Chondrocyte (in vitro differentiated cells): ENCODE measurements around the gene PDCD7. TPM values are rescaled to one million over a fixed set of nuclear protein-coding genes. Genes with fewer than 3 reads are reported as not detected.
A peak's percentile ranks its signal among the peaks of the same experiment; 100 is the strongest.
"Not testable (repeated sequence)": the region's sequence is repeated elsewhere in the genome, so short reads cannot be mapped to it uniquely, and the experiment has no call there.

Source experiments
- DNase-seq: peaks from one replicate; pipeline ENCODE4 v3.0.0; 2021; ENCODE audit warnings: mixed read lengths, low spot score
- H3K27ac Mint-ChIP-seq: one replicate; pipeline ENCODE4 v1.8.0; 2021; ENCODE audit warnings: mild to moderate bottlenecking, moderate library complexity, mixed read lengths; ENCODE audit not compliant: unreplicated experiment
- H3K27me3 Mint-ChIP-seq: 2 replicates; pipeline ENCODE4 v1.8.0; 2021; ENCODE audit warnings: low read depth, mixed read lengths
- H3K36me3 Mint-ChIP-seq: 2 replicates; pipeline ENCODE4 v1.8.0; 2021; ENCODE audit warnings: low read depth, mixed read lengths
- H3K4me1 Mint-ChIP-seq: 2 replicates; pipeline ENCODE4 v1.8.0; 2021; ENCODE audit warnings: low read depth, mild to moderate bottlenecking, mixed read lengths
- H3K4me3 Mint-ChIP-seq: one replicate; pipeline ENCODE4 v1.8.0; 2021; ENCODE audit warnings: mild to moderate bottlenecking, moderate library complexity, mixed read lengths; ENCODE audit not compliant: unreplicated experiment
- H3K9me3 Mint-ChIP-seq: 2 replicates; pipeline ENCODE4 v1.8.0; 2021; ENCODE audit warnings: low read depth, mixed read lengths
- CTCF ChIP-seq: fragments of 200-600 bp; sonication (generic); IDR thresholded peaks from 2 replicates; pipeline ENCODE4 v1.5.0; 2021; ENCODE audit warnings: antibody characterized with exemption, mild to moderate bottlenecking, moderate library complexity
- total RNA-seq: library from RNA; stranded (reverse); gene quantifications from 3 replicates; pipeline ENCODE4 v1.2.1, GENCODE V29; 2021

PDCD7 gene
- total RNA-seq, 1 donor from 2014 or later = 14.7 TPM

GRCh38 chr15:65147902-65148301 is 14.3 kb upstream of the PDCD7 start:
- Mint-ChIP-seq H3K36me3 (peaks cover 14% of the 10 kb centered on the region), H3K9me3 (no peaks in the 10 kb centered on the region), H3K27me3 (no peaks in the 10 kb centered on the region), H3K4me3 (no peak overlapping the region), H3K27ac (no peak overlapping the region), H3K4me1 (no peaks in the 10 kb centered on the region)
- TF ChIP-seq CTCF = no peak
- DNase-seq = no peak

DNA sequence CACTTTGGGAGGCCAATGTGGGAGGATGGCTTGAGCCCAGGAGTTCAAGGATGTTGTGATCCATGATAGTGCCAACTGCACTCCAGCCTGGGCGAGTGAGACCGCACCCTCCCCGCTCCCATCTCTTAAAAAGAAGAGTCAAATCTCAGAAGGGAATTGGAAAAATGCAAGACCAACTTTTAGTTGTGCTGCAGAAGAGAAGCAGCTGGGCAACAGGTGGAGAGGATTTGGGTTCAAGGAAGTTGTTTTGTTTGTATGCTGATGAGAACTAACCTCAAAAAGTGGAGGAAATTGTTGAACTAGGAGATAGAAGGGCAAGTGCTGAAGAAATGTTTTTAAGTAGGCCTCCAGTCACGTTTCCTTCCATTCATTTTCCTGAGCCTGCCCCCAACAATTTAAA is 12.8 kb upstream of the PDCD7 start:
- Mint-ChIP-seq H3K36me3 (peaks cover 9% of the 10 kb centered on the region), H3K27me3 (no peaks in the 10 kb centered on the region), H3K4me1 (no peaks in the 10 kb centered on the region), H3K4me3 (no peak overlapping the region), H3K27ac (no peak overlapping the region), H3K9me3 (no peaks in the 10 kb centered on the region)
- DNase-seq = no peak
- TF ChIP-seq CTCF = no peak

GRCh38 chr15:65138631-65139030 is 5.0 kb upstream of the PDCD7 start:
- H3K4me1 Mint-ChIP-seq = not testable (repeated sequence)

GRCh38 chr15:65137893-65138292 is 4.3 kb upstream of the PDCD7 start:
- not testable (repeated sequence) for H3K27me3 Mint-ChIP-seq, H3K27ac Mint-ChIP-seq, DNase-seq, H3K4me3 Mint-ChIP-seq, H3K4me1 Mint-ChIP-seq, H3K9me3 Mint-ChIP-seq, H3K36me3 Mint-ChIP-seq

More at GRCh38 chr15:65138631-65139030, 5.0 kb upstream of the PDCD7 start:
- DNase-seq, H3K27me3 Mint-ChIP-seq, H3K4me3 Mint-ChIP-seq, H3K9me3 Mint-ChIP-seq, H3K27ac Mint-ChIP-seq, H3K36me3 Mint-ChIP-seq: not testable (repeated sequence)

DNA sequence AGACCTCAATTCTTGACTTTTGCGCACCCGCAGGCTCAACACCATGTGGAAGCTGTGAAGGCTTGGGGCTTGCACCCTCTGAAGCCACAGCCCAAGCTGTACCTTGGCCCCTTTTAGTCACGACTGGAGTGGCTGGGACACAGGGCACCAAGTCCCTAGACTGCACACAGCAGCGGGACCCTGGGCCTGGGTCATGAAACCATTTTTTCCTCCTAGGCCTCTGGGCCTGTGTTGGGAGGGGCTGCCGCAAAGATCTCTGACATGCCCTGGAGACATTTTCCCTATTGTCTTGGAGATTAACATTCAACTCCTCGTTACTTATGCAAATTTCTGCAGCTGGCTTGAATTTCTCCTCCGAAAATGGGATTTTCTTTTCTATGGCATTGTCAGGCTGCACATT is 3.5 kb upstream of the PDCD7 start:
- not testable (repeated sequence) for H3K27me3 Mint-ChIP-seq, H3K36me3 Mint-ChIP-seq, H3K9me3 Mint-ChIP-seq, DNase-seq, H3K27ac Mint-ChIP-seq, H3K4me3 Mint-ChIP-seq
- peaks cover 15% of the 10 kb centered on the region for H3K4me1 Mint-ChIP-seq

DNA sequence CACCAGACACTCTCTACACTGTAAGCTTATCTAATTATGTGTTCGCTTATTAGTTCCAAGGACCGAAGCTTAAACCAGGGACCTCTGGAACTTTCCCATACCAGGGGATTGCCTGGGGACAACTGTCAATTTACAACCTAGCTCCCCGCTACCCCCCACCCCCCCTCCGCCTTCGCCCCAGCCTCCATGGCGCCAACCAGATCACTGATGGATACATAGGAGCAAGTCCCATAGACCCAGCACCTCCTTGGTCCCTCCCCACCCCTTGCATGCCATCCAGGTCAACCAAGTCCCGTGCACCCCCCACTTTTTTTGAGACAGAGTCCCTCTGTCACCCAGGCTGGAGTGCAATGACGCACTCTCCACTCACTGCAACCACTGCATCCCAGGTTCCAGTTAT is 930 bp upstream of the PDCD7 start:
- H3K27ac Mint-ChIP-seq = no peak overlapping the region
- peak overlapping the region; percentile 95 for H3K4me3 Mint-ChIP-seq
- no peaks in the 10 kb centered on the region for H3K27me3 Mint-ChIP-seq
- no peak for DNase-seq
- no peak for TF ChIP-seq CTCF
- peaks cover 25% of the 10 kb centered on the region for H3K4me1 Mint-ChIP-seq
- no peaks in the 10 kb centered on the region for H3K9me3 Mint-ChIP-seq
- H3K36me3 Mint-ChIP-seq = peaks cover 3% of the 10 kb centered on the region

DNA sequence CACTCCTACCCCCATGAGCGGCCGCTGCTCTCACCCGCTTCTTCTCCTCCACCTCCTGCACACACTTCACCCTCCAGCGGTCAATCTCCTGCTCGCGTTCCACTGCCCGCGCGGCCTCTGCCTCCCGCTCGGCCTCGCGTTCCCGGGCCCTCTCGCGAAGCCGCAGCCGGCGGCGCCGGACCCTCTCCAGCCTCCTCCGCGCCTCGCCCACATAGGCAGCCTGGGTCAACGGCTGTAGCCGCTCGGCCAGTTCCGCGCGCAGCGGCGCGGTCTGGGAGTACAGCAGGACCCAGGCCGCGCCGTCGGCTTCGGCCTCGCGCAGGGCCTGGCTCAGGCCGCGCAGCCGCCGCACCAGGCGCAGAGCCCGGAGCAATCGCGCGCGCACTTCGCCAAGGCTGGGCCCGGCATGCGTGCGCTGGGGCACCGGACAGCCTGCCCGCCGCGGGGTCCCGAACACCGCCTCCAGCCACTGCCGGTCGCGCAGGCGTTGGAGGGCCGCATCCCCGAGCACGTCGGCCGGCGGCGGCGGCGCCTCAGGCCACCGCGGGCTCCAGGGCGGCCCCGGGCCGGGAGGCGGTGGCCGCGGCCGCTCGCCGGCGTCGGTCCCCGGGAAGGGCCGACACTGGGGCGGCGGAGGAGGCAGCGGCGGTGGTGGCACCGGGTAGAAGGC is 595 bp downstream of the PDCD7 start:
- no peaks in the 10 kb centered on the region for H3K9me3 Mint-ChIP-seq
- peaks cover 6% of the 10 kb centered on the region for H3K36me3 Mint-ChIP-seq
- H3K4me3 Mint-ChIP-seq = peak overlapping the region; percentile 85
- DNase-seq = no peak
- TF ChIP-seq CTCF = peak; percentile 17
- H3K27me3 Mint-ChIP-seq = no peaks in the 10 kb centered on the region
- peak overlapping the region; percentile 85 for H3K27ac Mint-ChIP-seq
- H3K4me1 Mint-ChIP-seq = peaks cover 25% of the 10 kb centered on the region
